HepG2 (cell line): ENCODE results near the gene DPF1. TPM values are rescaled to one million over a fixed set of nuclear protein-coding genes. Genes with fewer than 3 reads are reported as not detected.

Source experiments
- ARID4A ChIP-seq: sonication (generic); formaldehyde crosslinking; IDR thresholded peaks from 2 replicates; pipeline ENCODE4 v1.5.0; 2020; ENCODE audit warnings: mild to moderate bottlenecking, missing genetic modification reagents, borderline replicate concordance
- E2F5 ChIP-seq: sonication (generic); formaldehyde crosslinking; conservative IDR thresholded peaks from 2 replicates; pipeline ENCODE4 v1.4.0; 2020; ENCODE audit warnings: missing genetic modification reagents
- FOXJ3 ChIP-seq: sonication (generic); formaldehyde crosslinking; IDR thresholded peaks from 2 replicates; pipeline ENCODE4 v1.4.0; 2020; ENCODE audit warnings: missing genetic modification reagents, mild to moderate bottlenecking, borderline replicate concordance
- GPBP1L1 ChIP-seq: sonication (generic); formaldehyde crosslinking; IDR thresholded peaks from 2 replicates; pipeline ENCODE4 v1.5.0; 2020; ENCODE audit warnings: mild to moderate bottlenecking, missing genetic modification reagents
- JUNB ChIP-seq: sonication (generic); formaldehyde crosslinking; IDR thresholded peaks from 2 replicates; pipeline ENCODE4 v1.8.0; 2022; ENCODE audit warnings: missing genetic modification reagents, mild to moderate bottlenecking, borderline replicate concordance
- MTF1 ChIP-seq: sonication (generic); formaldehyde crosslinking; IDR thresholded peaks from 2 replicates; pipeline ENCODE4 v1.5.0; 2020; ENCODE audit warnings: missing genetic modification reagents
- SAFB2 ChIP-seq: sonication (generic); formaldehyde crosslinking; IDR thresholded peaks from 2 replicates; pipeline ENCODE4 v1.5.1; 2020; ENCODE audit warnings: missing genetic modification reagents, low read depth, mild to moderate bottlenecking, borderline replicate concordance
- THRA ChIP-seq: sonication (generic); formaldehyde crosslinking; IDR thresholded peaks from 2 replicates; pipeline ENCODE4 v1.4.0; 2020; ENCODE audit warnings: missing genetic modification reagents, borderline replicate concordance
- ZFP91 ChIP-seq: sonication (generic); formaldehyde crosslinking; IDR thresholded peaks from 2 replicates; pipeline ENCODE4 v1.9.0; 2022; ENCODE audit warnings: missing genetic modification reagents, mild to moderate bottlenecking, borderline replicate concordance
- ZIK1 ChIP-seq: sonication (generic); formaldehyde crosslinking; IDR thresholded peaks from 2 replicates; pipeline ENCODE4 v1.5.0; 2020; ENCODE audit warnings: mild to moderate bottlenecking, low read depth, missing genetic modification reagents, borderline replicate concordance
- ZNF10 ChIP-seq: sonication (generic); formaldehyde crosslinking; IDR thresholded peaks from 2 replicates; pipeline ENCODE4 v1.4.0; 2020; ENCODE audit warnings: mild to moderate bottlenecking, low read depth, missing genetic modification reagents, borderline replicate concordance
- ZNF275 ChIP-seq: sonication (generic); formaldehyde crosslinking; IDR thresholded peaks from 2 replicates; pipeline ENCODE4 v1.8.0; 2022; ENCODE audit warnings: missing genetic modification reagents, mild to moderate bottlenecking, inconsistent platforms, borderline replicate concordance
- ZNF329 ChIP-seq: sonication (generic); formaldehyde crosslinking; IDR thresholded peaks from 2 replicates; pipeline ENCODE4 v1.9.0; 2021; ENCODE audit warnings: low read depth, mild to moderate bottlenecking, missing genetic modification reagents
- ZNF7 ChIP-seq: IDR thresholded peaks from 2 replicates; pipeline ENCODE4 v1.6.1; 2016; ENCODE audit warnings: missing biosample characterization, missing genetic modification reagents
- ZSCAN31 ChIP-seq: sonication (generic); formaldehyde crosslinking; IDR thresholded peaks from 2 replicates; pipeline ENCODE4 v1.5.0; 2020; ENCODE audit warnings: low read depth, mild to moderate bottlenecking, missing genetic modification reagents
- polyA plus RNA-seq, 8 experiments: library from polyadenylated mRNA; depleted of rRNA in 3 of 8; stranded (reverse) in 7 of 8; unstranded in 1 of 8; fragments of >200 nt; fragmentation: Illumina TruSeq in 4 of 8; extraction: Trizol in 4 of 8; gene quantifications; 2 replicates each; pipeline versions ENCODE4 v1.2.1 to v1.2.3, GENCODE V29; 2011 to 2016; ENCODE audit warnings: low read depth in 4 of 8, missing spikeins in 1 of 8, mixed read lengths in 1 of 8; ENCODE audit not compliant: insufficient read depth in 1 of 8
- total RNA-seq, 5 experiments: library from RNA; depleted of rRNA; stranded (reverse); fragments of >200 nt; fragmentation: Illumina TruSeq; extraction: Trizol; gene quantifications; 2 replicates each; pipeline ENCODE4 v1.2.3, GENCODE V29; 2016; ENCODE audit warnings: low read depth in 1 of 5

Gene DPF1
- total and polyA plus RNA-seq, 2 of the 13 experiments (the other 11 are each of a cell fraction or from before 2014, with no cell fraction given) = 1.0 to 3.2 TPM

- peak; percentile 82; the same call in 1 of the 2 replicates for TF ChIP-seq ZFP91 (CRISPR knock-in tag)
- TF ChIP-seq SAFB2 = no peak
- peak; percentile 85 for TF ChIP-seq ARID4A
- TF ChIP-seq MTF1 (CRISPR knock-in tag) = no peak
- TF ChIP-seq E2F5 = no peak
- no peak for TF ChIP-seq ZNF10 (CRISPR knock-in tag)
- no peak for TF ChIP-seq ZIK1
- TF ChIP-seq ZNF7 (CRISPR knock-in tag) = no peak
- TF ChIP-seq GPBP1L1 (CRISPR knock-in tag) = no peak
- TF ChIP-seq ZNF329 (CRISPR knock-in tag) = no peak
- peak; percentile 46; the same call in 1 of the 2 replicates for TF ChIP-seq ZSCAN31 (CRISPR knock-in tag)
- no peak for TF ChIP-seq THRA
- no peak for TF ChIP-seq FOXJ3 (CRISPR knock-in tag)
- no peak for TF ChIP-seq ZNF275 (CRISPR knock-in tag)
- no peak for TF ChIP-seq JUNB
These were observed at the start of gene DPF1 (continued) for GRCh38 chr19:38224014-38224862.
